Testis (tissue), 3 donors: ENCODE results near the gene RGS4. TPM values are rescaled to one million over a fixed set of nuclear protein-coding genes. Genes with fewer than 3 reads are reported as not detected.

Experiments
- DNase-seq: peaks from one replicate; pipeline ENCODE4 v3.0.0-alpha.2; 2019
- H3K27ac ChIP-seq, 2 donors: fragments of 200-600 bp; sonication (generic); one replicate each; pipeline ENCODE4 v1.5.1; 2019
- H3K27me3 ChIP-seq: fragments of 200-600 bp; sonication (generic); one replicate; pipeline ENCODE4 v1.5.1; 2019
- H3K36me3 ChIP-seq: fragments of 200-600 bp; sonication (generic); one replicate; pipeline ENCODE4 v1.5.1; 2017; ENCODE audit warnings: low read depth; ENCODE audit errors: missing control alignments
- H3K4me1 ChIP-seq: fragments of 200-600 bp; sonication (generic); one replicate; pipeline ENCODE4 v1.5.1; 2019
- H3K4me3 ChIP-seq, 2 donors: fragments of 200-600 bp; sonication (generic); one replicate each; pipeline ENCODE4 v1.5.1; 2017 to 2019
- H3K9me3 ChIP-seq: fragments of 200-600 bp; sonication (generic); one replicate; pipeline ENCODE4 v1.5.1; 2017
- POLR2A ChIP-seq: fragments of 450-650 bp; IDR thresholded peaks from one replicate; pipeline ENCODE4 v1.6.1; 2017; ENCODE audit warnings: antibody characterized with exemption, mild to moderate bottlenecking, moderate library complexity
- WGBS, 2 donors: methylation state at CpG; one replicate each; pipeline ENCODE4 v1.1.5; 2018; 5-methylcytosine and 5-hydroxymethylcytosine counted together
- intact Hi-C: fragments of 100-400 bp; cut with DNase I; formaldehyde crosslinking; loops from one replicate; pipeline ENCODE4 v1.15.1; 2023; ENCODE audit warnings: low total_unique reads
- polyA plus RNA-seq: library from polyadenylated mRNA; stranded (reverse); fragments of 350-450 nt; fragmentation: Illumina TruSeq; extraction: RNeasy Lipid Tissue Mini Kit (QIAGEN cat#74804); gene quantifications from one replicate; pipeline ENCODE4 v1.2.3, GENCODE V29; 2014; ENCODE audit warnings: low read depth, low replicate concordance; ENCODE audit not compliant: insufficient read depth
- total RNA-seq, 2 donors: library from RNA; depleted of rRNA; stranded (reverse); fragments of >200 nt; gene quantifications; one replicate each; pipeline ENCODE4 v1.2.3, GENCODE V29; 2016
- TF ChIP-seq, protein P1 (sequence below), 3 experiments: fragments of 450-650 bp in 2 of 3; fragments of 200-600 bp in 1 of 3; sonication (generic) in 1 of 3; IDR thresholded peaks; one replicate each; pipeline ENCODE4 v1.5.1; 2016 to 2019; ENCODE audit warnings: antibody characterized with exemption in 3 of 3, mild to moderate bottlenecking in 2 of 3, moderate library complexity in 1 of 3

RGS4 gene
- total and polyA plus RNA-seq, 3 donors from 2014 or later: 3.4 to 8.9 (median 3.5) TPM

DNA sequence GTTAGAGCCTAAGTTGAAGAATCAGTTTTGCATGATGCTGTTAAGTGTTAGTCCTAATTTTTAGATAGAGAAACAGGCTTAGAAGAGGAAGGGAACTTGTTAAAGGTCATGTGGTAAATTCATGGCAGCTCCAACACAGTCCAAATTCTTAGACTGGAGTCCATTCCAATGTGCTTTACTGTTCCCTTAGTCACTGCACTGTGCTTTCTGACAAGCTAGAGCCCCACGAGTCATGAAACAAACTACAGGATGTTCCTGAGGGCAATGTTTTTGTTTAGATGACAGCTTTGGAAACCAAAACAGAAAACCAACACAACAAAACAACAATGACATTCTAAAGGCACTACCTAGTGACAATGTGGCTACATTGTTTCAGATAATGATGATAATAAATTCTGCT, 23.1 kb upstream of the RGS4 start:
- Histone ChIP-seq H3K9me3 (no peaks in the 10 kb centered on the region), H3K4me1 (peaks cover 19% of the 10 kb centered on the region), H3K27me3 (no peaks in the 10 kb centered on the region), H3K36me3 (no peaks in the 10 kb centered on the region), H3K27ac (no peak overlapping the region), H3K4me3 (no peak overlapping the region)
- WGBS, 2 donors: 11 to 18% methylated on average over 1 of the region's 1 CpG
- intact Hi-C loops: no loop called here
- no peak for DNase-seq
- TF ChIP-seq, protein P1, sequence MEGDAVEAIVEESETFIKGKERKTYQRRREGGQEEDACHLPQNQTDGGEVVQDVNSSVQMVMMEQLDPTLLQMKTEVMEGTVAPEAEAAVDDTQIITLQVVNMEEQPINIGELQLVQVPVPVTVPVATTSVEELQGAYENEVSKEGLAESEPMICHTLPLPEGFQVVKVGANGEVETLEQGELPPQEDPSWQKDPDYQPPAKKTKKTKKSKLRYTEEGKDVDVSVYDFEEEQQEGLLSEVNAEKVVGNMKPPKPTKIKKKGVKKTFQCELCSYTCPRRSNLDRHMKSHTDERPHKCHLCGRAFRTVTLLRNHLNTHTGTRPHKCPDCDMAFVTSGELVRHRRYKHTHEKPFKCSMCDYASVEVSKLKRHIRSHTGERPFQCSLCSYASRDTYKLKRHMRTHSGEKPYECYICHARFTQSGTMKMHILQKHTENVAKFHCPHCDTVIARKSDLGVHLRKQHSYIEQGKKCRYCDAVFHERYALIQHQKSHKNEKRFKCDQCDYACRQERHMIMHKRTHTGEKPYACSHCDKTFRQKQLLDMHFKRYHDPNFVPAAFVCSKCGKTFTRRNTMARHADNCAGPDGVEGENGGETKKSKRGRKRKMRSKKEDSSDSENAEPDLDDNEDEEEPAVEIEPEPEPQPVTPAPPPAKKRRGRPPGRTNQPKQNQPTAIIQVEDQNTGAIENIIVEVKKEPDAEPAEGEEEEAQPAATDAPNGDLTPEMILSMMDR (IDR thresholded peaks at IDR 0.05): no peak
- no peak for TF ChIP-seq POLR2A

GRCh38 chr1:163047951-163048659, 21.1 kb upstream of the RGS4 start:
- no peak for TF ChIP-seq POLR2A
- TF ChIP-seq, protein P1 (IDR thresholded peaks at IDR 0.05): no peak
- H3K9me3 ChIP-seq: no peaks in the 10 kb centered on the region
- 63 to 80% methylated on average over 6 of the region's 6 CpGs for WGBS, 2 donors
- DNase-seq: peak; percentile 42
- no peak overlapping the region for H3K4me3 ChIP-seq
- intact Hi-C loops: no loop called here
- H3K27ac ChIP-seq: peak overlapping the region in 1 of 2 donors; percentile 14
- H3K4me1 ChIP-seq: peaks cover 19% of the 10 kb centered on the region
- no peaks in the 10 kb centered on the region for H3K36me3 ChIP-seq
- no peaks in the 10 kb centered on the region for H3K27me3 ChIP-seq

DNA sequence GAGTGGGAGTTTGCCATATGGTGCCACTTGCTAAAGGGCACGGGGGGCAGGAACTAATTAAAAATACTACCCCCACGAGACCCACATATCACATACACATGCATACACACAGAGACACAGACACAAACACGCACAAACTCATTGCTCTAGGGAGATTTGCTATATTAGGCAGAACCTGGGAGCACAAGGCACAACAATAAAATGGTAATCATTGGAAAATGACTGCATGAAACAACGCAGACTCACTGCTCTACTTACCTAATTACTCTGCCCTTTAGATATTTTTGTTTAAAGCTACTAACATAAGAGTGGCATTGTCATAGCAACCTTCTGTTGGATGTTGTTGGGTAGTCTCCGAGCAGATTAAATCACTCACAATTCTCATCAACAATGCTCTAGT, 20.3 kb upstream of the RGS4 start:
- WGBS, 2 donors: 69 to 75% methylated on average over 5 of the region's 5 CpGs
- H3K9me3 ChIP-seq: no peaks in the 10 kb centered on the region
- intact Hi-C loops: no loop called here
- H3K4me3 ChIP-seq: no peak overlapping the region
- no peak for TF ChIP-seq POLR2A
- TF ChIP-seq, protein P1 (IDR thresholded peaks at IDR 0.05): no peak
- DNase-seq: no peak
- no peak overlapping the region for H3K27ac ChIP-seq
- H3K27me3 ChIP-seq: no peaks in the 10 kb centered on the region
- no peaks in the 10 kb centered on the region for H3K36me3 ChIP-seq
- H3K4me1 ChIP-seq: peaks cover 23% of the 10 kb centered on the region

- intact Hi-C loops: no loop called here
- peaks cover 27% of the 10 kb centered on the region for H3K4me1 ChIP-seq
- no peaks in the 10 kb centered on the region for H3K36me3 ChIP-seq
- no peak overlapping the region for H3K27ac ChIP-seq
- WGBS, 2 donors: 84 to 93% methylated on average over 6 of the region's 6 CpGs
- no peaks in the 10 kb centered on the region for H3K9me3 ChIP-seq
- no peak overlapping the region for H3K4me3 ChIP-seq
- no peak for DNase-seq
- H3K27me3 ChIP-seq: no peaks in the 10 kb centered on the region
- TF ChIP-seq, protein P1 (IDR thresholded peaks at IDR 0.05): no peak
- TF ChIP-seq POLR2A: no peak
Measured at GRCh38 chr1:163049296-163049695, 19.9 kb upstream of the RGS4 start.

DNA sequence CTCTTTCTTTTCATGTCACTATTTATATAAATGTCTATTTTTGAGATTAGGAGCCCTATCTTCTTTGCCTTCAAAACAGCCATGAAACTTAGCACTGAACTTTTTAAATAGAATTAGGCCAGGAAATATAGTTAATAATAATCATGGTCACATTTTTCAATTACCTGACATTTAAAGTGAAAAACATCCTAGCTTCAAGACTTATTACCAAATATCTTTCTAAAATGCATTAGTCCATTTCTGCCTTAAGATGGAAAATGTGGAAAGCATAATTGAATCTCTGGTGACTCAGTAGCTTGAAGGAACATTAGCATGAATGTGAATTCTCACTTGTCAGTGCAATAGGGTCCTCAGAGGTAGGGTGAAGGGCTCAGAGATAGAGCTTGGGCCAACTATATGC, 18.7 kb upstream of the RGS4 start:
- no peak for DNase-seq
- Histone ChIP-seq H3K27ac (no peak overlapping the region), H3K9me3 (no peaks in the 10 kb centered on the region), H3K4me1 (peaks cover 29% of the 10 kb centered on the region), H3K27me3 (no peaks in the 10 kb centered on the region), H3K36me3 (no peaks in the 10 kb centered on the region), H3K4me3 (no peak overlapping the region)
- intact Hi-C loops: no loop called here
- TF ChIP-seq, protein P1 (IDR thresholded peaks at IDR 0.05): no peak
- no peak for TF ChIP-seq POLR2A
